NCI-H526 treated with DMSO at 0.1 percent for 48 hours (cell line): Measurements from ENCODE around the gene PEX7.
"Not testable (repeated sequence)": the region's sequence is repeated elsewhere in the genome, so short reads cannot be mapped to it uniquely, and the experiment has no call there.

Experiments used
- DNase-seq: peaks from one replicate; lab custom pipeline; 2025; lab: John Stamatoyannopoulos, UW

The PEX7 gene

DNA sequence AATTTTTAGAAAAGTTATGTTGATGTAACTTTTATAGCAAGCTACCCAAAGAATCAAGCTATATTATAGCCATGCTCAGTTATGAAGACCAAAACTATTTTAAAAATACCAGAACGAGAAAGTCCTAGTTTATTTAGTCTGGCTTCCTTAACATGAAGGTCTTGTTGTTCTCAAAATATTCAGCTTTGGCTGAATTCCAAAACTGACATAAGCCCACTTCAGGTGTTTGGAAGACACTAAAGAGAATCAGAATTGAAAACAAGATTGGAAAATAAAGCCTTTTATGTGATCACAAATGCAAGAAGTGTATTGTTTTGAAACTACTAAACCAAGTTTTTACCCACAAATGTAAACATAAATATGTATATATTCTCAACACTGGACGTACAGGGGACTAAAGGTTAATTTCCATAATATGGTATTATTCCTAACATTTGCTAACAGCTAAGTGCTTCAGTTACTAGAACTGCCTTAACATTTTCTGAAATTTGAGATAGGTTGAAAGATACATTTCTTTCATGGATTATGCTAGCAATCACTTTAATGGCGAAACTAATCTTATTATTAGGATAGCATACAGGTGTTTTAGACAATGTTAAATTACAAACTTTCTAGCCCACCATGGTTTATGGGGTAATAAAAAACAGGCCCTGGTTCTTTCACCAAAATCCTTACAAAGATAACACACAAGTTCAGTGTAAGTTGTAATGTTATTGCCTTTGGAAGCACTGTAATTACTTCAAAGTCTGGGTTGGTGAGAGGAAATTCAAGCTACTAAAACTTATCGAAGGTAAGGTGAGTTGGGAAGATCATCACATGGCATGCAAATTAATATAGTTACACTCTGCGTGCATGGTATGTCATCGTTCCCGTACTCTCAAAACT, 31.7 kb upstream of the PEX7 start:
- DNase-seq: no peak

DNA sequence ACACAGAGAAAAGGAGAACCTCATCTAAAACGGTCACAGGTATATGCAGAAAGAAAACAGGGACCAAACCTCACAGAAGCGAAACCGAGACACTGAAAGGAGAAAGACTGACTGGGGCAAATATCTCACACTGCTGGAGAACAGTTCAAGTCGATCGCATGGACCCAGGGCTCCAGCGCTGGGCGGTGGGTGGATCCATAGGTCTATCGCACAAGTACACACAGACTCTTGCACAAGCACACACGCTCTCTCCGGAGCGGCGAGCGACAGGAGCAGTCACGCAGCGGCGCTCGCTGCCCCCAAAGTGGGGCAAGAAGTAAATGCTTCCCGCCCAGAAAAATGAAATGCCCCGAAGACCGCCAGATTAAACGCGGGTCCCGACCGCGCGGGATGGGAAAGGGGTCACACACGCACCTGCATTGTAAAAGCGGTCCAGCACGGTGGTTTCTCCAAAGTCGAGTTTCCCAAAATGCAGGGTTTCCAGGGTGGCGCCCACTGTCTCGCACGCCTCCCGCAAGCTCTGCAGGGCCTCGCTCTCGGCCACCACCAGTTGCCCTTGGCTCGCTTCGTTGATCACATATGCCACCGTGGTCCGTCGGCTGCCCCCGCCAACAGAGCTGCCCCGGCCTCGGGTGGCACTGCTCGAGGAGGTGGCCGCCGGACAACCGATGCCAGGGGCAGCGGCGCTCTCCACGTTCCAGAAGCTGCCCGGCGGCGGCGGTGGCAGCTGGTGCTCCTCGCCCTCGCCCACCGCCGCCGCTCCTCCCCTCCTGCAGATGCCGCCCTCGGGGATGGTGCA, 30.9 kb upstream of the PEX7 start:
- DNase-seq: peak; percentile 43

DNA sequence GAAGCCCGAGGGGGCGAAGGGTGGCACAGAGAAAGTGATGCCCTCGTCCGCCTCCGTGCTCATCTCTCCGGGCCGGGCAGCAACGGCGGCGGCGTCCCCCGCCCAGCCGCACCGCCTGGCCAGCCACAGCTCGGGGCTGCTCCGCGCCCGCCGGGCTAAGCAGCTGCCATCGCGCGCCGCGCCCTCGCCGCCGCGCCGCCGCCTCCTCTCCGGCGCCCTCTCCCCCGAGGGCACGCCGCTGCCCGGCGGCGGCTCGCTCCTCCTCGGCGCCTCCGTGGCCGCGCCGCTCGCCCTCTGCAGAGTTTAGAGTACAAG, 30.3 kb upstream of the PEX7 start:
- DNase-seq: no peak

DNA sequence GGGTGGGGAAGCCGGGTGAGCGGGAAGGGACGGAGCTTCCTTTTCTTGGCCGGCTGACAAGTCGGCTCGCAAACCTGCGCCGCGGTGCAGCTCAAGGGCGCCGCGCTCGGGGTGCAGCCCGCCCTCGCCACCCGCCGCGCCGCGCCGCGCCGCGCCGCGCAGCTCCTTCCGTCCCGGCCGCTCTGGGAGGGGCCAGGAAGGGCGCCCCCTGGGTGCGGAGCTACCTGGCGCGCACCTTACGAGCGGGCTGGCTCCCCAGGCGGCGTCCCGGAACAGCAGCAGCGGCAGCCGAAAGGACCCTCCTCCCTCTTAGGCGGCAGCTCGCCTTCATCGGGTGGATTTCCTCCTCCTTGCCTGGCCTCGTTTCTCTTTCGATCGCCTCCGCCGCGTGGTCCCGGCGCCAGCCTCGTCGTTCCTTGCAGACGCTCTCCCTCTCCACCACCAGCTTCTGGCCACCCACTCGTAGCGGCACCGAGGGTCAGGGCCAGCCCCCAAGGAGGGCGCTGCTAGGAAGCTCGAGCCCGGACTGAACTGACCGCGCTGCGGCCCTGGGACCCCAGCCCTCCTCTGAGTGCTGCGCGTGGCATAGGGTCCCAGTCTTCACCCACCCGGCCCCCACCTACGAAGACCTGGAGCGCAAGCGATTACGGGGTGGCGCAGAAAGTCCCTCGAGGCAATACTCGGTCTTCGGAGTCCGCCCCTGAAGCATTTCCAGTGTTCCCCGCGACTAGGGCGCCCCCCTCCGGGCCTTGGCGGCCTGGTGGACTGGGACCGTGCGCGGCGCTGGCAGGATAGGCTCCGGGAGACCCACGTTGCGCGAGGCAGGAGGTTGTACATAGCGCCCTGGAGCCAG, 29.8 kb upstream of the PEX7 start, which contains the start of gene MAP3K5:
TSS of gene MAP3K5 (minus strand) at position 68 of the 853 bp plus-strand sequence. CDS start 320 bp downstream, outside the sequence.
- peak; percentile 82 for DNase-seq

DNA sequence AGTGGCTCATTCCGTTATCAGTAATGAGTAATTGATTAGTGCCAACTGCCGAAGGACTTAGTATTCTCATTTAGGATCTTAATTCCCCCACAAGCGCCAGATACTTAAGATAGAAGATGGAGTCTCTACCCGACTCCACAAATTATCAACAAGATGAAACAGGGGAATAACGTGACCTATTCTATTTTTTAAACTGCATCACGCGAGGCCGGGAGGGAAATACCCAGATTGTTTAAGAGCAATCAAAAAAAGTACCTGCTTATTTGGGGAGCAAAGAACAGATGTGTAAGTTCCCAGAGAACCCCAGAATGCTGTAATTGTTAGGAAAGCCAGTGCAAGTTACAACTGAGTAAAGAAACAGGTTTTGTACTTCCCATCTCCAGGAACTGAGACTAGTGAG, 29.0 kb upstream of the PEX7 start:
- DNase-seq: no peak

DNA sequence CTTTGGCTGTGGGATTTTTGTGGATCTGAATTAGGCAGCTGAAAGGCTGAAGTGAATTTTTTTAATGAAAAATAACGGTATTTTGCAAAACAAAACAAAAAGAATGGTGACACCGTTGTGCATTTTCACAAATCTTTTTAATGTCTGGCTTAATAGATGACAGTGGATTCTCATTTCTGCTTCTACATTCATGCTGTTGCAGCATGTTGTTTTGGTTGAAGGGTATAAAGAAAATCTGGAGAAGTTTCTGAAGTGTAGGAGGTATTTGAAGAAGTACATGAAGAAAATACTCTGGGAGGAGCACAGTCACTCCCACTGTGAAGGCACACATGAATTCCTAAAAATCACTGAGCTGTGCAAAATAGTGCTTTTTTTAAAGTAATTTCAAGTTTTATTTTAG, 27.0 kb upstream of the PEX7 start:
- no peak for DNase-seq

DNA sequence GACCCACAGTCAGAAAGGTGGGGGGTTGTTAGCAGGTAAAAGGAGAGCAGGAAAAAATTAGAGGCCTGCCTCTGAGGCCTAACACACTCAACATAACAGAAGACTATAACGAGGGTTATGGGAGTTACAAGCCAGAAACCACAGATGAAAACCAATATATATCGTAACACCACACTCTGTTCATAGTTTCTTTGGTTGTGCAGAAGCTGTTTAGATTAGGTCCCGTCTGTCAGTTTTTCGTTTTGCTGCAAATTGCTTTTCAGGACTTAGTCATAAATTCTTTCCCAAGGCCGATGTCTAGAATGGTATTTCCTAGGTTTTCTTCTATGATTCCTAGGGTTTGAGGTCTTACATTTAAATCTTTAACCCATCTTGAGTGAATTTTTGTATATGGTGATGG, 26.4 kb upstream of the PEX7 start:
- DNase-seq: no peak

DNA sequence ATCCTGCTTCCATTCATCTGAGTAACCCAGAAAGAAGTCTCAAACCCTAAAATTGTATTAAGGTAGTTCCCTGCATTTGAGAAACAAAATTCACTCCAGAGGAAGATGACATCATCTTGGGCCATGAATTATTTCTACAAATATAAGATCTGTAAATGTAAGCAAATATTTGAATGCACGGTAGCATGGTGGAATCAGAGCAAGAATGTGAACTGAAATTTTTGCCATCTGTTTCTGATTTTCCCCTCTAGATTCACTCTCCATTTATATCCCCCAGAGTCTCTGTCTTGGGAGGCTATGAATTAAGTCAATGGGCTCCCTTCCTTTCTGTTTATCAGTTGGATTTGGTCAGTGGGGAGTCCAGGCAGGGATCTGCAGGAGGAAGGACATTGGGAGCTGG, 24.3 kb upstream of the PEX7 start:
- no peak for DNase-seq

DNA sequence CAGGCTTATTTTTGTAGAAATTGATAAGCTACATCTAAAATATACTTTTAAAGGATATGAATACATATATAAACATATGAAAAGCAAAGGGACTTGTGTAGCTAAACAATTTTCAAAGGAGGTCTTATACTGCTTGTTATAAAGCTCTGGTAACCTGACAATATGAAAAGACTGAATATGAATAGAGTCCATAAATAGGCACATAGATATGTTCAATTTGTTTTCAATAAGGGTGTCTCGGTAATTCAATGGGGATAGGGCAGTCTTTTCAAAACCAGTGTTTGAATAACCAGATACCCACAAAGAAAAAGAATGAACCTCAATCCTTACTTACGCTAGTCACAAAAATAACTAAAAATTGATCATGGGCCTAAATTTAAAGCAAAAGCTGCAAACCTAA, 20.8 kb upstream of the PEX7 start:
- DNase-seq: no peak

DNA sequence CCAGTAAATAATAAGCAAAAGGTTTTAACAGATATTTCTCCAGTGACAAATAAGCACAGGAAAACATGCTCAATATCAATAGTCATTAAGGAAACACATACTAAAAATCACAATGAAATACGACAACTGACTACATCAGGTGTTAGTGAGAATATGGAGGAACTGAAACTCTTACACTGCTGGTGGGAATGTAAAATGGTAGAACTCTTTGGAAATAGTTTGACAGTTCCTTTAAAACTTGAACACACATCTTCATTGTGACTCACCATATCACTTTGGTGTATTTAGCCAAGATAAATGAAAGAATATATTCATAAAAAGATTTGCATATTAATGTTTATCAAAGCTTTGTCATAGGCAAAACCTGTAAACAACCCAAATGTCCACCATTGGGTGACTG, 18.8 kb upstream of the PEX7 start:
- DNase-seq: no peak

DNA sequence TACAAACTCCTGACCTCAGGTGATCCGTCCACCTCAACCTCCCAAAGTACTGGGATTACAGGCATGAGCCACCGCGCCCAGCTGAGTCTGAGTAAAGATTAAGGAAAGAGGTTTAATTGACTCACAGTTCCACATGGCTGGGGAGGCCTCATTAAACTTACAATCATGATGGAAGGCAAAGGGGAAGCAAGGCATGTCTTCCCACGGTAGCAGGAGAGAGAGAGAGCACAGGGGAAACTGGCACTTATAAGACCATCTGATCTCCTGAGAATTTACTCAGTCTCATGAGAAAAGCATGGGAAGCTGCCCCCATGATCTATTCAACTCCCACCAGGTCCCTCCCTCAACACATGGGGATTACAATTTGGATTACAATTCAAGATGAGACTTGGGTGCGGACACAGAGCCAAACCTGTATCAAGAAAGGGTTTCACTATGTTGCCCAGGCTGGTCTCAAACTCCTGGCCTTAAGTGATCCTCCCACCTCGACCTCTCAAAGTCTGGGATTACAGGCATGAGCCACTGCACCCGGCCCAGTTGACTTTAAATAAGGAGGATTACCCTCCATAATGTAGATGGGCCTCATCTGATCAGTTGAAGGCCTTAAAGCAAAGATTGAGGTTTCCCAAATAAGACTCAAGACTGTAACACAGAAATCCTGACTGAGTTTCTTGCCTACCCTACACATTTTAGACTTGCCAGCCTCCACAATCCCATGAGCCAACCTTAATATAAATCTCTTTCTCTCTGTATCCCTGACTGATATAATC, 13.1 kb upstream of the PEX7 start:
- DNase-seq: no peak

DNA sequence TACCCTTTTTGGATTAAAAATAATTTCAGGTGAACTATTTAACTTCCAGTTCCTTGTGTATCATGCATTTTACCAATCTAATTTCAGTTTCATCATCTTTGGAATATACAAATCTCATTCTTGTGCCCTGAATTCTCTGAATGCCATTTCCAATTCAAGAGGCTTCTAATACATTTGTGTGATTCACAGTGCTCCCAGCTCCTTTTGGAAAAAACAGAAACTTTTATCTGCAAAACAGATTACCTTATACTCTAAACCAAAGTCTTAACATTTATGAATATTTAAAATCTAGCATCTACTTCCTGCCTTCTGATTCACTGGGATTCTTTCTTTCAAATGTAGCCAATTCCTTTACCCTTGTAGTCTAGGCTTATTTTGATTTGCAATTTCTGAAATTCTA, 11.1 kb upstream of the PEX7 start:
- DNase-seq: no peak

DNA sequence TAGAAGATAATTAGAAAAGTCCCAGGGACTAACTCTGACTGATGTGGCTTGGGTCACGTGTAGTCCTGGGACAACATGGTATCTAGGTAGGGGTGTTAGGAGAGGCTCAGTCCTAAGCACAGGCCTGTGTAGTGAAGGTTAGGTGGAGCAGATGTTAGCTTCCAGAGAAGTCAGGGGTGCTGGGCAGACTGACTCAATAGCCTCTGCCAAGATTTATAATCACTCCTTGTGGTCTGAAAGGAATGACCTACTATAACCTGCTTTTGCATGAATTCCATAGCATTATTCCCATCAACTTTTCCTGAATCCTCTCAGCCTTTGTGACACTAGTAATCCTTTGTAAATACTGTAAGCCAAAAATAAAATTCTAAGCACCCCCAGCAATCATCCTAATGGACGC, 10.2 kb upstream of the PEX7 start:
- no peak for DNase-seq

DNA sequence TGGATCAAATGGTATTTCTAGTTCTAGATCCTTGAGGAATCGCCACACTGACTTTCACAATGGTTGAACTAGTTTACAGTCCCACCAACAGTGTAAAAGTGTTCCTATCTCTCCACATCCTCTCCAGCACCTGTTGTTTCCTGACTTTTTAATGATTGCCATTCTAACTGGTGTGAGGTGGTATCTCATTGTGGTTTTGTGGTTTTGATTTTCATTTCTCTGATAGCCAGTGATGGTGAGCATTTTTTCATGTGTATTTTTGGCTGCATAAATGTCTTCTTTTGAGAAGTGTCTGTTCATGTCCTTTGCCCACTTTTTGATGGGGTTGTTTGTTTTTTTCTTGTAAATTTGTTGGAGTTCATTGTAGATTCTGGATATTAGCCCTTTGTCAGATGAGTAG, 6.8 kb upstream of the PEX7 start:
- not testable (repeated sequence) for DNase-seq

DNA sequence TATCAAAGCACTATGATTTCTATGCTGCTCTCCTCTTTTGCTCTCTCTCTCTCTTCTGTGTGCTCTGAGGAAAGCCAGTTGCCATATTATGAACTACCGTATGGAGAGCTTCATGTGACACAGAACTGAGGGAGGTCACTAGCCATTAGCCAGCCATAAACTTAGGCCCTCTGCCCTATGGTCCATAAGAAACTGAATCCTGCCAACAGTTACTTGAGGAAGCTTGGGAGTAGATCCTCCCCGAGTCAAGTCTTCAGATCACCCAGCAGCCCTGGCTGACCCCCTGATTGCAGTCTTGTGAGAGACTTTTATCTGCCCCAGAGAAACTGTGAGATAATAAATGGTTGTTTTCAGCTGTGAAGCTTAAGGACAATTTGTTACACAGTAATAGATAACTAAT, 5.7 kb upstream of the PEX7 start:
- no peak for DNase-seq

DNA sequence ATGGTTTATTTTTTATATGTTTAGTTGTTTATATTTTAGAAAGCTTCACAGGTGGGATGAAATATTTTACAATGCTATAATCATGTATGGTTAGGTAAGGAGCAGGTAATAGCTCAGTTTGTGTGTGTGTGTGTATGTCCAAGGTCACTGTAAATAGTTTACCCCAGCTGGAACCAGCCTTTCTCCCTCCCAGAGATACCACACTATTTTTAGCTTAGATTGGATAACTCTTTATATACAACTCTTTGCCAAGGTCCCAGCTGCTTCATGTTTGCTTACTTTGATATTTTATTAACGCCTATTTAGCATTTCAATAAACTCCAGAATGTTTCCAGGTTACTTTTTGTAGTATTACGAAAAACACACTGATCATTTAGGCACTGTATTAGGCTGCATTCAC, 1.8 kb upstream of the PEX7 start:
- DNase-seq: no peak

DNA sequence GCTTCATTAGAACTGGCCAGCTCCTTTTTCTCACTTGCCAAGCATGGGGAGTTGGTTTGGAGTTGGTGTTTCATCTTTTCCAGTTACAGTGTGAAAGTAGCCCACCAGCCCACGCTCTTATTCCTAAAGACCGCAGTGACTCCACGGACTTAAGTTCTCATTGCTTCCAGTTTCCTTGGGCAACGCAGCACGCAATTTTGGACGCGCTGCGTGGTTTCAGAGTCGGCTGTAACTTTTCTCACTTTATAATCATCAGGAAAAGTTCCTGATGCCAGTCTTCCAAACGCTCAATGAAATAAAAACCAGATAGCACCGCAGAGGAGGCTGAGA, 381 bp upstream of the PEX7 start:
- DNase-seq: no peak

DNA sequence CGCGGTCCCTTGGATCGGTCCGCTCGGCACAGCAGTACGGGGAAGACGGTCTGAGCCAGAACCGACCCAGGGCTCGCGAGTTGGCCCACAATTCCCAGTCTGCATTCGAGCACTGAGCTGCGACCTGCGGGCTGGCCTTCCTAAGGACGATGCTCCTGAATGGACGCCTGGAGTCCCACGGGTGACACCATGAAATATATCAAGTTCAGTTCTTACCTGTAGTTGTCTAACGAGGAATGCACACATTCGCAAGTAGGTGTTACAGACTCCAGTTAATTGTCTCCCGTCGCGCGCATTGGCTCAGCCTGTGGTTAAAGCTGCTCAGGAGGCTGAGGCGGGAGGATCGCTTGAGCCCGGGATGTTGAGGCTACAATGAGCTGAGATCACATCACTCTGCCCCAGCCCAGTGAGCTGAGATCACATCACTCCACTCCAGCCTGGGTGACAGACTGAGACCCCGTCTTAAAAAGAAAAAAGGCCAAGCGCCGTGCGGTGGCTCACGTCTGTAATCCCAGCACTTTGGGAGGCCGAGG, 802 bp downstream of the PEX7 start:
- no peak for DNase-seq

DNA sequence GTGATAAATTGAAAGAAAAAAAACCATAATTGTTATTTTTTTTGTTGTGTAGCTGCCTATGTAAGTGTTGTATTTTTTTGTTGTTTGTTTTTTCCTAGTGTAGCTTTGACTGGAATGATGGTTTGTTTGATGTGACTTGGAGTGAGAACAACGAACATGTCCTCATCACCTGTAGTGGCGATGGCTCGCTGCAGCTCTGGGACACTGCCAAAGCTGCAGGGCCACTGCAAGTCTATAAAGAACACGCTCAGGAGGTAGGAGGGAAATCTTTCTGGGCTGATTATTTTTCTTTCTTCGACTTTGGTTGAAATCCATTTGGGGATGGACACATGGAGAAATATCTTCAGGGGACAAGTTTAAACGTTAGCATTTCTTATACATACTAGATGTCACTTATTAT, 3.8 kb downstream of the PEX7 start:
- DNase-seq: no peak

DNA sequence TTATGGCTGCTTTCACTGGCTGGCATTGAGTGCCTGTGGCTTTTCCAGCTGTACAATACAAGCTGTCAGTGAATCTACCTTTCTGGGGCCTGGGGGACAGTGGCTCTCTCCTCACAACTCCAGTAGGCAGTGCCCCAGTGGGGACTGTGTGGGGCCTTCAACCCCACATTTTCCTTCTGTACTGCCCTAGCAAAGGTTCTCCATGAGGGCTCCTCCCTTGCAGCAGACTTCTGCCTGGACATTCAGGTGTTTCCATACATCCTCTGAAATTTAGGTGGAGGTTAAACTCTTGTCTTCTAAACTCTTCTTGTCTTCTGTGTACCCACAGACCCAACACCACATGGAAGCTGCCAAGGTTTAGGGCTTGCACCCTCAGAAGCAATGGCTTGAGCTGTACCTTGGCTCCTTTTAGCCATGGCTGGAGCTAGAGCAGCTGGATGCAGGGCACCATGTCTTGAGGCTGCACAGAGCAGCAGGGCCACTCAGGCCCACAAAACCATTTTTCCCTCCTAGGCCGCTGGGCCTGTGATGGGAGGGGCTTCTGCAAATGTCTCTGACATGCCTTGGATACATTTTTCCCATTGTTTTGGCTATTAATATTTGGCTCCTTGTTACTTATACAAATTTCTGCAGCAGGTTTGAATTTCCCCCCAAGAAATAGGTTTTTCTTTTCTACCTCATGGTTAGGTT, 9.6 kb downstream of the PEX7 start:
- DNase-seq: no peak
